ENCODE data around the gene LIPJ.

Gene LIPJ, protein sequence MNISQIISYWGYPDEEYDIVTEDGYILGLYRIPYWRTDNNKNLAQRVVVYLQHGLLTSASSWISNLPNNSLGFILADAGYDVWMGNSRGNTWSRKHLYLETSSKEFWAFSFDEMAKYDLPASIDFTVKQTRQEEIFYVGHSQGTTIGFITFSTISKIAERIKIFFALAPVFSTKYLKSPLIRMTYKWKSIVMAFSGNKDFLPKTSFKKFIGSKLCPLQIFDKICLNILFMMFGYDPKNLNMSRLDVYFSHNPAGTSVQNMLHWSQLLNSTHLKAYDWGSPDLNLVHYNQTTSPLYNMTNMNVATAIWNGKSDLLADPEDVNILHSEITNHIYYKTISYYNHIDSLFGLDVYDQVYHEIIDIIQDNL

DNA sequence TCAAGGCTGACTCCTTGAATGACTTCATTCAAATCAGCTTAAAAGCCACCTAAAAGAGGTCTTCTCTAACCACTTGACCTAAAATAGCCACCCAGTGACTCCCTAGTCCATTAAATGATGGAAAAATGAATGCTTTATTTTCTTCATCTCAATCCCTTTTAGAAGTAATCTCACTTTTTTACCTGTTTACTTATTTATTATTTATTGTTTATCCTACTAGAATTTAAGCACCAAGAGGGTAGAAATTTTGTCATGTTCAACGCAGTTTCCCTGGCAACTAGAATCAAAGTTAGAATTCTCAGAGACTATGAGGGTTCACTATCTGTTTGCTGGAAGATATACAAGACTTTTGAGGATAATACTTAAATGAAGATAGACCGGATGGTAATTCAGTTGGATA, at the start of gene LIPJ:
LIPJ (plus strand) TSS at position 301 of the 400 bp plus-strand sequence. CDS start 3,926 bp downstream, outside the sequence.
- DNase-seq: no peak

DNA sequence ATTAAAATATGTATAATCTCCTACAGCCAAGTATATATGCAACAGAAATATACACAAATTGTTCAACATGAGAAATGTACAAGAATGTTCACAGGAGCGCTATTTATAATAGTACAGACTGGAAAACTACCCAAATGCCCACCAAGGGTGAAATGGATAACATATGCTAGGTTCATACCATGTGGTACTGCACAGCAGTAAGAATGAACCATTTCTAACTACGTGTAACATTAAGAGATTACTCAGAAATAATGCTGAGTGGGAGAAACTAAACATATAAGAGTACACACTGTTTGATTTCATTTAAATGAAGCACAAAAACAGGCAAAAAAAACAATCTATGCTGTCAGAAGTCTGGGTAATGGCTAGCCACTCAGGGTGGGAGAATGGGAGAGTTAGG, 49.2 kb upstream of the LIPJ start:
- DNase-seq: no peak

DNA sequence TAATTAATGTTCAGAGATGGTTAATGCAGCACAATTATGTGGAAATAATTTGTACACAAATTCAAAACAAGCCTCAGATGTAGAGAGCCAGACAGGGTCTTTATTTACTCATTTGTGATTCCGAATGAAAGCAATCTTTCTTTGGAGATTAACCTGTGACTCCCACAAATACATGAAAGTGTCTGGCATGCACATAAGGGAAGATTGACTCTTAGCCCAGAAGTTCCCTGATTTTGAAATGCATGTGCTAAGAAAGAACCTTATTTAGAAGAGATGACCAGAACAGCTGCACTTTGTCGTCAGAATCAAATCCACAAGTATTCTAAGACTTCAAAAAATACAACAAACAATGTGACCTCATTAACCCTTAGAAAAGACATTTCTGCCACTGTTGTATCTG, 48.5 kb upstream of the LIPJ start:
- no peak for DNase-seq

DNA sequence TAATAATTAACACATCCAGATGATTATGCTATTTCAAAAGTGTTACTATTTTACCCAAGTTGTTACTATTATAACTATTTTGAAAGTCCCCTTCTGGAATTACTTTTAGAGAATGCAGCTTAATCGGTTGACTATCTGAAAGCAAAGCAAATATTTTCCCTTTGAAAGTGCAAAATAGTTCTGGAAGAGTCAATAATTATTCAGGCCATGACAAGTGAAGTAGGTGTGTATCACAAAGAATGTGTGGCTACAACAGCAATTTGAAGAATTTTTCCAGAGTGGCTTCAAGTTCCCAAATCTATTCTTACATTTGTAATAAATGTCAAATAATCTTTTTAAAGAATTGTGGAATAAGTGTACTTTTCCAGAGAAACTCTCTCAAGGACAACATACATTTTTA, 46.2 kb upstream of the LIPJ start:
- no peak for DNase-seq

DNA sequence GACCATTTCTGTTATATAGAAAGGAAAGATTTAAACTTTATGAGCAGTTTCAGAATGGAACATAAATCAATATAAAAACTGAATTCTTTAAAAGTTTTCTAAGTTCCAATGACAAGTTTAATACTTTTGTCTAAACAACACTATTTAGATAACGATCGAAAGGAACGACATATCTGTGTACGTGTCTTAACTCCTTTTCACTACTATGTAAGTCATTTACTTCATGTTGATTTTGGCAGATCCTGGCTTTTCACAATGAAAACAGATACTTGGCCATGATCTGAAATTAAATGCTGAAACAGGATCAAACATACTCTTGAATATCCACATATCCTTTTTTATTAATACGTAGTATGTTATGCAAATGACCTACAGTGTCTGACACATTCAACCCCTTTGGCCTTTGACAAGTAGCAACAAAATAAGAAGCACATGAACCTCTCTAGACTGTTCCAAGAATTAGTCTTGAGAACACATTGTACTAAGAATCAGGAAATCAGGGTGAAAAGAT, 45.4 kb upstream of the LIPJ start:
- DNase-seq: no peak

DNA sequence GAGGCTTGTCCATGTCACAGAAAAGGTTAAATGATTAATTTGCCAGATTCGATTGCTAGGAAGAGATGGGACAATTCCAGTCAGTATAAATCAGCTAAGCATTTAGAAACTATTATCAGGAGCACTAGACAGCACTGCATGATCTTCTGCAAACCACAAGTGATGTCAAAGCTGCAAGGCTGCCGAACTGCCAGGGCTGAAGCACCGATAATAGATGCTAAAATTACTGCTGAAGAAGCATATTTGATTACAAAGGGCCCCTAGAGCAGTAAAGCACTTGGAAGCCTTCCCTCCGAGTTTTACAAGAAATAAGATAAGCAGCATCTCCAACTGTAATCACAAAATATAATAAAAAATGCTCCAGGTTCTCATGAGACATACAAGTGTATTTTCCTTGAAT, 44.0 kb upstream of the LIPJ start:
- no peak for DNase-seq

DNA sequence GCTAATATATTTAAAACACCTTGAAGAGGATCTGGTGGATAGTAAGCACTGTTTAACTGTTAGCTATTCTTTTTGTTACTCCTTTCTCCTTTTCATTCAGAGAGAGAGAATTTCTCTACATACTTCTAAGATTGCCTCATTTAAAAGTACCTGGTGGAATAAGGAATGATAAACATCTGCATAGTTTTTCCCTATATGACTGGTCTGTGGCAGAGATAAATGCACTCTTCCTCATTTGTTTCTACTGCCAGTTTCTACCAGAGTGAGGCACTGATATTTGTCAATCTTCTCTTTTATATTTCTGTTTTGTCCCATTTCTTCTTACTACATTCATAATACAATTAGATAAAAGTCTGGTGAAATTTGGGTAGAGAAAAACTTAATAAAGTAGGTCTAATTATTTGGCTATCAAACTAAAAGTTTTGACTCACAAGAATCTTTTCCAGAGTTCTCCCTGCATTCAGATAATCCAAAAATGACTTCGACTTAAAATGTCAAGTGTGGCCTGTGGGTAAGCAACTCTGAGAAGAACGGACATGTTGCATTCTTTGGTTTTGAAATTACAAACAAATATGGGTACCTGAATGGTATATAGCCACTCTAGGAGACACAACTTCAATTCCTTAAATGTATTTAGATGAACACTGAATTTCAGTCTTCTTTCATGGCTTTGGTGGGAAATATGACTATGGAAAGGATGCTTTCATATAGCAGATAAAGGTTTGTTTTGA, 42.3 kb upstream of the LIPJ start:
- DNase-seq: no peak

DNA sequence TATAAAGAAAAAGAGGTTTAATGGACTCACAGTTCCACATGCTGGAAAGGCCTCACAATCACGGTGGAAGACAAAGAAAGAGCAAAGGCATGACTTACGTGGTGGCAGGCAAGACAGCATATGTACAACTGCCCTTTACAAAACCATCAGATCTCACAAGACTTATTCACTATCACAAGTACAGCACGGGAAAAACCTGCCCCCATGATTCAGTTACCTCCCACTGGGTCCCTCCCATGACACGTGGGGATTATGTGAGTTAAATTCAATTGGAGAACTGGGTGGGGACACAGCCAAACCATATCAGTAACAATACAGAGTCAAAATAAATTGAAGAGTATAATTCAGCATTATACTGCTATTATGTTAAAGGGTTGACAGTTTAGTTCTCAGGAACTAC, 41.2 kb upstream of the LIPJ start:
- DNase-seq: no peak

DNA sequence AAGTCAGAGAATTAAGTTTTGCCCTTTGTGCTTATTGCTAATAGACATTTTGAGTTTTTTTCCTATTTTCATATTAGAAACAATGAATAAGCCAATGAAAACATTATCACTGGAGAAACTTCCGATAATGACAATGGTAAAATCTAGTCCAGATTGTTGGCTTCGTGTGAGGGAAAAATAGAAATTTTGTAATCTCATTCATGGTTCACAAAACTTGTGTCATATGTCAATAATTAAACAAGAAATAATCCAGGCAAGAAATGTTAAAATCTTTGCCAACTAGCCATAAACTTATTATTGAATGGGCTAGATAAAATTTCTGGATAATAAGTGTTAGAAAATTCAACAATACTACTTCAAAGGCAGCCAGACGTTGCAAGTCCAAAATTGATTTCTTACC, 40.1 kb upstream of the LIPJ start:
- DNase-seq: no peak

DNA sequence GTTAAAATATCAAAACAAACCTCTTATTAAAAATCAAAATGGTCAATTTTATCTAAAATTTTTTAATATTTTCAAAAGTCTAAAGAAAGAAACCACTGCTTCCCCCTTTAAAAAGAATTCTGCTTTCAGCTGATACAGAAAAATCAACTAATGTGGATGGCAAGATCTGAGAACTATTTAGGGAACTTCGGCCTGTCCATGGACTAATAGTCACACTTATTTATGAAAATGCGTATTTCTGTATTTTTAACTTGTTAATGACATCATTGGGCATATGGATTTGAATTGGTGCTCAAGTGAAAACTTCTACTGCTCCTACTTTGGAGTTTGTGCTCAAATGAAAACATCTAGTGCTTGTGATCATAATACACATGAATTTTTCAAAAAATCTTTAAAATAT, 35.3 kb upstream of the LIPJ start:
- no peak for DNase-seq

DNA sequence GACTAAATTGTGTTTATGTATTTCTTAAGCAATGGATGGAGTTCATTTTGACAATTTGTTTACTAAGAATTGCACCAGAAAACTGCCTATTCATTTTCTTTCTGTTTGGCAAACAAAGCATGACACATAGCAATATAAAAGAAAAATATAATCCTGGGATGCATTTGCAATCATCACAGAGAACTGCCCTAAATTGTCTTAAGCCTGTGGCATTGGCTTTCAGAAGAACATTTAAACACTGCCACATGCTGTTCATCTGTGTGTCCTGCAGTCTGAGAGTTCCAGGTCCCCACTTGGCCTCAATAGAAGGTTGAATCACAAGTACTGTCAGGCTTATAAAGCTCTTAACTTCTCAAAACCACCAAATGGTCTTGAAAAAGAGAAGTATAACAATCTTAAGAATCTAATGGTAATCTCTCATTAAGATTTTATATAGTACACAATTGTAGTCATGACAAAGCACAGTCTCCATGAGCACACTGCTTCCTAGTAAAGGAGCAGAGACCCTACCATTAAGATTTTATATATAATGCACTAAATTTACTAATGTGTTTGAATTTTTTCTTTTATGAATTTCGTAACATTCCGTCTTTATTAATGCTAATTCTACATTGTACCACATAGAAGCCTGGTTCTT, 33.3 kb upstream of the LIPJ start:
- DNase-seq: no peak

DNA sequence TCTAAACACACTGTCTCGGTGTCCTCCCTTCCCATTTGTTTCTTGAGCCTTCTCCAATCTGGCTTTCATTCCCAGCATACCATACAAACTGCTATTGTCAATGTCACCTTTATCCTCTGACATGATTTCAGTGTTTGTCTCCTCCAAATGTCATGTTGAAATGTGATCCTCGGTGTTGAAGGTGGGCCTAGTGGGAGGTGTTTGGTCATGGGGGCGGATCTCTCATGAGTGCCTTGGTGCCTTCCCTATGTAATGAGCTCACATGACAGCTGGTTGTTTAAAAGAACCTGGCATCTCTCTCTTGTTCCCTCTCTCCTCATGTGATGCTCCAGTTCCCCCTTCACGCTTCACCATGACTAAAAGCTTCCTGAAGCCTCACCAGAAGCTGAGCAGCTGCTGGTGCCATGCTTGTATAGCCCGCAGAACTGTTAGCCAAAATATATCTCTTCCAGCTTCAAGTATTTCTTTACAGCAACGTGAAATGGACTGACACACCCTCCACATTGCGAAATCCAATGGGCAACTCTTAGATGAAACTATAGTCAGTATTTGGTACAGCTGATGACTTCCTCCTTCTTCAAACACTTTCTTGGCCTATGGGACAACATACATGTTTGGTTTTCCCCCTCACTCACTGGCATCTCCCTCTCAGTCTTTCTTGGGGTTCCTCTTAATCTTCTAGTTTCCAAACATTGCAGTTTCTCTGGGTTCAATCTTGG, 31.2 kb upstream of the LIPJ start:
- DNase-seq: no peak

DNA sequence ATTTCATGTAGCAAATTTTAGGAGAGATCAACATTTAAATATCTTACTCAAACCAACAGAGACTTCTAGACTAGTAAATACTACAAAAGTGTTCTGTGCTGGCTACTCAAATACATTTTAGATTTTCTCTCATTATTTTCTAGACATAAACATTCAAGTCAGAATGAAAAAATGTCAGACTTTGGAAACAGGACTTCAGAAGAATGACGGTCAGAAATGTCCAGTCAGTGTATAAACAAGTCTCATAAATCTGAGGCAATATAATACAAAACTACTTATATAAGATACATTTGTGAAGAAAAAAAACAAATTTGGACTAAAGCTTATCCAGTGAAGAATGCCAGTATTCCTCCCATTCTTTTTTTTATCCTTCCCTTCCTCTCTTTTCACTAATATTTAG, 29.3 kb upstream of the LIPJ start:
- DNase-seq: no peak

DNA sequence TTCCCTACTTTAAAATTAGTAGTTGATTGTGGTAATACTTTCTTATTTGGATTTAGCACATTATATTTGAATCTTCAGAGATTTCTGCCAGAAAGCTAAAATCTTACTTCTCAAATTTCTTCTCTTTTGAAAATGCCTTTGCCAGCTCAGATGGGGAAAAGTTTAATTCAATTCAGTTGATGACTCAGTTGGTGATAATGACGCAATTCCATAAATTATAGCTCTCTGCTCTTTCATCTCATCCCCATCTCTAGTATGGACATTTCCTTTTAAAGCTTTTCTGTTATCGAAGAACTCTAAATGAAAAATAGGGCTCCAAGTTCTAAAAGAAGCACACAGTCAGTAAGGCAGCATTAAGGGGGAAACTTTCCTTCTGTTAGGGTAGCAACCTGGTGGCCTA, 28.9 kb upstream of the LIPJ start:
- DNase-seq: no peak

DNA sequence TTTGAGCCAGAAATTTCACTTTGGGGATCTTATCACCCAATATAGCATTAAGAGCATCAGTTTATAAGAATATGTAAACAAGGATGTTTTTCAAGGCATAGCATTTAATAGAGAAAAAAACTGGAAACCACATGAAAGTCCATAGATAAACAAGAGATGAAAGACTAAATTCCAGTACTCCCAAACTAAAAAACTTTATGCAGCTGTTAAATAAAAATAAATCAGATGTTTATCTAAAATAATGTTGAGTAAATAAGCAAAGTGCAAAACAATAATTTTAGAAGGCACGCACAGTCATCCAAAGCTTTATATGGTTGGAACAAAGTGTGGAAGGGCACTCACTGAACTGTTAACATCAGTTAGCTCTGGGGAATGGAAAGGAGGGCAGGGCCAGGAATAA, 24.4 kb upstream of the LIPJ start:
- no peak for DNase-seq

DNA sequence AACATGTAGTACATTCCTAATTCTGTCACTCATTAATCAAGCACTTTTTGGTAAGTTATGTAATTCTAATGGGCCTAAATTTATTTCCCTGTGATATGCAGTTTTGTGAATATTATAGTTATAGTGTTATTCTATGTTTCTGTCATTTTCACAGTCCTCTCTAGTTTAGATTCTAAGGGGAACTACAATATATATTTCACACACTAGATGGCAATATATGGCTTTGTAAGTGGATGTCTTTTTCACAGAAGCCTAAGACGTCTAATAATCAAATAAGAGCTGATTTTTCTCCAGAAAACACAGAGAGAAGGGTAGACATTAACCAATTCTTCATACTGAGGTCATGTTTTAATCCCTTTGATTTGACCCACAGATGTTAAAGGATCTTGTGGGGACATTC, 21.5 kb upstream of the LIPJ start:
- no peak for DNase-seq

DNA sequence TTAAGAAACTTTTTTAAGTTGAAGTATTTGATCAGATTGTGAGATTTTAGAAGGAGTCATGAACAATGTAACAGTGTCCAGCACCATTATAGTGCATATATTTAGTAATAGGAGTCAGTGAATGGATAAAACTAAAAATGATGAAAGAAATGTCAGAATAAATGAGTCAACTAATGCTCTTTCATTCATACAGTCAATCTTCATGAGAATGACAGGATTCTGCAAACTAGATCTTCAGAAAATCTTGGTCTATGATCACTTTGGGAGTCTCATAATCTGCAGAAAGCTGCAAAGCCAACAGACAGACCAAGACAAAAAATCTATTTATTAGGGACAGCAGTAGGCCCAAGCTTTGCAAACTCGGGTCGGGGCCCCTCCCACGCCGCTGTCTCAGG, 4.2 kb upstream of the LIPJ start:
- no peak for DNase-seq

DNA sequence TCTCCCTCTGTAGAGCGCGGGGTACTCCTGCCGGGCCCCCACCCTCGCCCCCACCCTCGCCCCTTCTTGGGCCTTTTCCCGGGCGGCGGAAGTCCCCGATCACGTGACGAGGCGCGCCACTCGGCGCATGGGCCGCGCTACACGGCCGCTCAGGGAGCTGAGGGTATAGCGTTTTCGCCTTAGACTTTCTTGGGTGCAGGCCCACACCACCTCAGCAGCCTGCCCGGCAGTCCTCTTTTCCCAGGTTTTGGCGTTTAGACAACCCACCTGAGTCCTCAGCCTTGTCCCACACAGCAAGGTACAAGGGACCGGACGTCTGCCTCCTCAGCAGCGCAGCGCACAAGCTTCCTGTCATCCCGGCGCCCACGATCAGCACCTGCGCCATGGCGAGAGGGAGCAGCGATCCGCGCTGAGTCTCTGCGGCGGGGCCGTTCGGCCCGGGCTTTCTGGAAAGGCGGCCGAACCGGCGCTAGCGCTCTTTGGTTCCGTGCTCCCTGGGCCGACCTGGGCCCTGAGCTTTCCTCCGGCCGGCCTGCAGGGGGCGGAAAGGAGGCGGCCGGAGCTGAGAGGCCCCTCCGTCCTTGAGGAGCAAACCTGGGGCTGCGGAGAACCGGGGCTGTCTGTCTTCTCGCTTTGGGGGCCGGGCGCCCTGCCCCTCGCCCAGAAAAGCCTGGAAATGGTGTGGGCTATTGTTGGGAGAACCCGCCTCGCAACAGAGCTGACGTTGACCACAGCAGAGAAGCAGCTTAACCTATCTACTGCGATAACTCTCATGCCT, 3.6 kb upstream of the LIPJ start, which contains the start of gene RNLS:
RNLS (minus strand) TSS at position 513 of the 778 bp plus-strand sequence.
- peak; percentile 24 for DNase-seq

DNA sequence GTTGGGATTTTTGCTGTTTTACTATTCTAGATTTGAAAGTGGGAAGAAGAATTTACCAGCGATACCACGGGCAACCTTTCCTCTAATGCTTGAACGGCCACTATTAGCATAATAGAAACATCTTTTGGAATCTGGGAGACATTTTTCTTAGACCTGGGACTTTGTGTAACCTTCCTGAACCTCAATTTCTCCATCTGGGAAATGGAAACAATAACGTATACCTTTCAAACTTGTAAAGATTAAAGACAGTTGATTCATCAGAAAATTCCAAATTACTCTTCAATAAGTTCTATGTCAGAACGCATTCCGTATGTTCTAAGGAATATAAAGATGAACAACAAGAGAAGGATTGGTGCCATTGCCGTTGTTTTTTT, 3.0 kb upstream of the LIPJ start:
- DNase-seq: no peak

DNA sequence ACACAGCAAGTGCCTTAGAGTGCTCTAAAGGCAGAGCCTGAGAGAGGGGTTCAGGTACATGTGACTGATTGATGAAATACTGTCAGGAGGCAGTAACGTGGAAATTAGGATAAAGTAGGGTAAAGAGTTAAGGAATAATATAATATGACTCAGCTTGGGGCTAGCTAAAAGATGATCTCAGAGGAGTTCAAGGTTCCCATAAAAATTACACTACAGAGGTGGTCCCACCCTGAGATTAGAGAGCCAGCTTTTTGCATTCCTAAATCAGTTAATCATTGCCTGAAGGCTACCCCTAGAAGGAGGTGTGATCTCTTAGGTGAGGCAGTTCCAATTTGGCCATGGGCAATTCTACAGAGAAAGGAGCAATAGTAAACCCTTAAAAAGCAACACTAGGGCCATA, 5.8 kb downstream of the LIPJ start:
- DNase-seq: no peak

DNA sequence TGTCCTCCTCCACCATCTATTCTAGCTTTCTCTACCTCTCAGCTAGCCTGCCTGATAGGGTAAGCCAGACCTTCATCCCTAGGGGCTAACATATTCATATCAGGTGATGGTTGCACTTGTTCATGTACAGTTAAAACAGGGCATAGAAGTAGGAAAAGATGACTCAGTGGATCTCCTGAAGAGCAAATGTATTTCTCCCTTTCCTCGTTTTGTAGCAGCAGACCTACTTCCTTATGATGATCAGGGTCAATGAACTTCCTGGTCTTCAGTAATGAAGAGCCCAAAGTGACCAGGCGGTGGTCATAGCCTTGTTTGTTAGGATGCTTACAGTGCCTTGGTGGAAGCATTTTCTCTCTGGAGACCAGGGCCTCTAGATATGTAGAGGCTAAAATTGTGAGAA, 6.3 kb downstream of the LIPJ start:
- no peak for DNase-seq

DNA sequence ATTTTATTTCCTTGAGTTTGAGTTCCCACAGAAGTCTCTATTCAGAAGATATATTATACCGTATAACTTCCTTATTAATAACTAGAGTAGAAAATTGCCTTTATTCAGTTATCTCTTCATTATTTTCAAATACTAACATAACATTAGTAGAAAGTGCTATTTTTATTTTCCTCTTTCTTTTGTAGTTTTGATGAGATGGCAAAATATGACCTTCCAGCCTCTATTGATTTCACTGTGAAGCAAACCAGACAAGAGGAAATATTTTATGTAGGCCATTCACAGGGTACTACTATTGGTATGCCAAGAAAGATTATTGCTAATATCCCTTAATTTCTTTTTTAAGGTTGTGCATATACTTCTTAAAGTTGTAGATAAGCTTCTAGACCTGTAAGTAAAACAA, 7.9 kb downstream of the LIPJ start:
- no peak for DNase-seq

Data from NCI-H2171 (cell line).